HCT116 (cell line): ENCODE data around the gene LIMS2.

ENCODE experiments used
- CEBPB ChIP-seq: IDR thresholded peaks from 2 replicates; pipeline ENCODE4 v1.6.1; 2012; ENCODE audit warnings: low read depth
- CTCF ChIP-seq, 3 experiments: fragments of 200-600 bp in 1 of 3; sonication (generic) in 1 of 3; IDR thresholded peaks in 2 of 3; conservative IDR thresholded peaks in 1 of 3; 2 replicates each; pipeline ENCODE4 v1.5.1; 2012 to 2017; ENCODE audit warnings: low read depth in 2 of 3, low read length in 2 of 3, antibody characterized with exemption in 1 of 3, borderline replicate concordance in 1 of 3, control low read depth in 1 of 3, mild to moderate bottlenecking in 1 of 3, mixed read lengths in 1 of 3, mixed run types in 1 of 3, moderate library complexity in 1 of 3; ENCODE audit not compliant: insufficient read depth in 1 of 3
- EGR1 ChIP-seq: IDR thresholded peaks from 2 replicates; pipeline ENCODE4 v1.6.1; 2012; ENCODE audit warnings: low read depth
- EZH2 ChIP-seq: fragments of 200-600 bp; sonication (generic); IDR thresholded peaks from 2 replicates; pipeline ENCODE4 v1.6.1; 2017; ENCODE audit warnings: antibody characterized with exemption, mixed run types
- EZH2phosphoT487 ChIP-seq: fragments of 200-600 bp; IDR thresholded peaks from 2 replicates; pipeline ENCODE4 v1.6.1; 2018; ENCODE audit warnings: antibody characterized with exemption, borderline replicate concordance
- FOSL1 ChIP-seq: IDR thresholded peaks from 2 replicates; pipeline ENCODE4 v1.6.1; 2012; ENCODE audit warnings: low read depth
- MAX ChIP-seq: IDR thresholded peaks from 2 replicates; pipeline ENCODE4 v1.6.1; 2012
- POLR2A ChIP-seq: IDR thresholded peaks from 2 replicates; pipeline ENCODE4 v1.7.0; 2011; ENCODE audit warnings: borderline replicate concordance; ENCODE audit not compliant: insufficient read depth, insufficient read length; ENCODE audit errors: extremely low read depth
- RAD21 ChIP-seq: IDR thresholded peaks from 2 replicates; pipeline ENCODE4 v1.6.1; 2012; ENCODE audit warnings: low read depth, mild to moderate bottlenecking
- REST ChIP-seq: IDR thresholded peaks from 2 replicates; pipeline ENCODE4 v1.6.1; 2012; ENCODE audit warnings: low read depth
- SP1 ChIP-seq: IDR thresholded peaks from 2 replicates; pipeline ENCODE4 v1.6.1; 2012; ENCODE audit warnings: low read depth
- TCF7L2 ChIP-seq: IDR thresholded peaks from 2 replicates; pipeline ENCODE4 v1.7.0; 2011; ENCODE audit warnings: borderline replicate concordance, inconsistent platforms; ENCODE audit not compliant: insufficient read depth, insufficient read length; ENCODE audit errors: extremely low read depth

- no peak for TF ChIP-seq CTCF (IDR thresholded peaks at IDR 0.05 in 2 of 3, conservative IDR thresholded peaks at IDR 0.05 in 1 of 3; ENCODE audit: borderline replicate concordance in 1 of 3, insufficient read depth in 1 of 3, low read depth in 2 of 3, low read length in 2 of 3)
- no peak for TF ChIP-seq EZH2
- no peak for TF ChIP-seq TCF7L2
- TF ChIP-seq RAD21, result no peak
- TF ChIP-seq EZH2phosphoT487, result no peak
- no peak for TF ChIP-seq EGR1
- TF ChIP-seq SP1, result no peak
- no peak for TF ChIP-seq CEBPB
- no peak for TF ChIP-seq MAX
- no peak for TF ChIP-seq REST
- no peak for TF ChIP-seq POLR2A
- no peak for TF ChIP-seq FOSL1
These were observed 46.1 kb upstream of the LIMS2 start for GRCh38 chr2:127721311-127721977.
